HTR-8/SVneo (cell line): Measurements from ENCODE around the gene MIP.
A peak's percentile ranks its signal among the peaks of the same experiment; 100 is the strongest.
"Not testable (repeated sequence)": the region's sequence is repeated elsewhere in the genome, so short reads cannot be mapped to it uniquely, and the experiment has no call there.

Experiments
- DNase-seq: peaks from one replicate; pipeline ENCODE4 v3.0.0; 2011; ENCODE audit warnings: low spot score, mixed read lengths; ENCODE audit not compliant: insufficient read length
- FAIRE-seq: peaks from 2 replicates; lab custom pipeline; 2011; peaks lifted over from hg19 to GRCh38; lab: Jason Lieb, UNC

Gene MIP

DNA sequence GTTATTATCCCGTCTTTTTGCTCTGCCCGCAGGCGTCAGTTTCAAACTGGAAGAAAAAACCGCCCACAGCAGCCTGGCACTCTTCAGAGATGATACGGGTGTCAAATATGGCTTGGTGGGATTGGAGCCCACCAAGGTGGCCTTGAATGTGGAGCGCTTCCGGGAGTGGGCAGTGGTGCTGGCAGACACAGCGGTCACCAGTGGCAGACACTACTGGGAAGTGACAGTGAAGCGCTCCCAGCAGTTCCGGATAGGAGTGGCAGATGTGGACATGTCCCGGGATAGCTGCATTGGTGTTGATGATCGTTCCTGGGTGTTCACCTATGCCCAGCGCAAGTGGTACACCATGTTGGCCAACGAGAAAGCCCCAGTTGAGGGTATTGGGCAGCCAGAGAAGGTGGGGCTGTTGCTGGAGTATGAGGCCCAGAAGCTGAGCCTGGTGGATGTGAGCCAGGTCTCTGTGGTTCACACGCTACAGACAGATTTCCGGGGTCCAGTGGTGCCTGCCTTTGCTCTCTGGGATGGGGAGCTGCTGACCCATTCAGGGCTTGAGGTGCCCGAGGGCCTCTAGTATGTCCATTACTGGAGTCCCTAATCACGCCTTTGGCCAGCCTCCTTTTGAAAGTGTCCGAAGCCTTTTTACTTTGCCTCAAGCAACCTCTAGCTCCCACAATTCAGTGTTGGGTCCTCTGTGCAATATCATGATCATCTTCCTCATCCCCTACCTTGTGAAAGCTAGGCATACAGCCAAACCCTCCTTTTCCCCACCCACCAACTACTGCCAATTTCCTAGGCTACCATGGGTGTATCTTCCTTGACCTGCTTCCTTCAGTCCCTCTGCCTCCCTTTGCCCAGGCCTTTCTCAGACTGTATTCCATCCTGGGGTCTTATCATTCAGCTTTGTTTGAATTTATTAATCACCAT, 14.8 kb upstream of the MIP start:
- FAIRE-seq = no peak
- no peak for DNase-seq

DNA sequence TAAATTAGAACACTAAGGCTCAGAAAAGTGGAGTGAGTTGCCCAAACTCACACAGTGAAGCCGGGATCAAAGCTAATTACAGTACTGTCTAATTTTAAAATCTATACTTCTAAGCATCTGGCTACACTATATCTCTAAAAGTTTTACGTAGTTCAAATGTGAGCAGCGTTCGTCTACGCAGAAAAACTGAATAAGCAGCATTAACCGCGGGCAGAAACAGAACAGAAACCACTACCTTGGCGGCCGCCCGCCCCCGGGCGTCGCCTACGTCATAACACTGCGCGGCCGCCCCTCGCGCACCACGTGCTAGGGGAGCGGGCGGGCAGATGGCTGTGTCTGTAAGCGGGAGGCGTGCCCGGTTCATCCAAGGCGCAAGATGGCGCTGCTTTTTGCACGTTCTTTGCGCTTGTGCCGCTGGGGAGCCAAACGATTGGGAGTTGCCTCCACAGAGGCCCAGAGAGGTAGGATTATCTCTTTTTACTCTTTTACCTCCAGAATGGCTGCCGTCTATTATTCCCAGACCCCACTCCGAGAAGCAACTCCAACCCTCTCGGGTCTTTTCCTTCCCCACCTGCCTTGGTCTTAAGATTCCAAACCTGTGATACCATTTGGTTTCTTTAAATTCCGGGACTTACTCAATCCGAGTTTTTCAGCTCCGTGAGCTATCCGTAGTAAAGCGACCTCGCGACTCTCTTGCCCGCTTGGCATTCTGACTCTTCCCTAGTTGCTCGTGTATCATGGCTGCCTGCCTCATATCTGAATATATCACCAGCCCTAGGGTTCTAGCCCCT, 14.0 kb upstream of the MIP start, which contains the start of gene SPRYD4:
SPRYD4 (plus strand) TSS at position 363 of the 791 bp plus-strand sequence; CDS start at position 377, 14 bp downstream.
- FAIRE-seq (peak; percentile 42), DNase-seq (peak; percentile 95)

DNA sequence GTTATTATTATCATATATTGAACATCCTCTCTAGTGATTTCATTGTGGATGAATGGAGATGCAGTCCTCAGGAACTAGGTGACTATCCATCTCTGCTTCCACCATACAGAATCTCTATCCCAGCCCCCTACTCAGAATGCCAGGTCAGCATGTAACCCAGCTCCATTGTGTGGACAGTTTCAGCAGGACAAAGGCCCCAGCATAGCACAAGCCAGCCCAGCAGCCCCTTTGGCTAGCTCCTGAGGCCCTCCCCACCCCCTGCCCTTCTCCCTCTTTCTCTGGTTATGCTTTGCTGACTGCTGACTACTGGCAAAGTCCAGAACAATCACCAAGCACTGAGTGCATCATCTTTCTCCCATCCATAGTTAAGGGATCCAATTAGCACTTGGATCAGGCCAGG, 8.1 kb upstream of the MIP start:
- FAIRE-seq (no peak), DNase-seq (no peak)

DNA sequence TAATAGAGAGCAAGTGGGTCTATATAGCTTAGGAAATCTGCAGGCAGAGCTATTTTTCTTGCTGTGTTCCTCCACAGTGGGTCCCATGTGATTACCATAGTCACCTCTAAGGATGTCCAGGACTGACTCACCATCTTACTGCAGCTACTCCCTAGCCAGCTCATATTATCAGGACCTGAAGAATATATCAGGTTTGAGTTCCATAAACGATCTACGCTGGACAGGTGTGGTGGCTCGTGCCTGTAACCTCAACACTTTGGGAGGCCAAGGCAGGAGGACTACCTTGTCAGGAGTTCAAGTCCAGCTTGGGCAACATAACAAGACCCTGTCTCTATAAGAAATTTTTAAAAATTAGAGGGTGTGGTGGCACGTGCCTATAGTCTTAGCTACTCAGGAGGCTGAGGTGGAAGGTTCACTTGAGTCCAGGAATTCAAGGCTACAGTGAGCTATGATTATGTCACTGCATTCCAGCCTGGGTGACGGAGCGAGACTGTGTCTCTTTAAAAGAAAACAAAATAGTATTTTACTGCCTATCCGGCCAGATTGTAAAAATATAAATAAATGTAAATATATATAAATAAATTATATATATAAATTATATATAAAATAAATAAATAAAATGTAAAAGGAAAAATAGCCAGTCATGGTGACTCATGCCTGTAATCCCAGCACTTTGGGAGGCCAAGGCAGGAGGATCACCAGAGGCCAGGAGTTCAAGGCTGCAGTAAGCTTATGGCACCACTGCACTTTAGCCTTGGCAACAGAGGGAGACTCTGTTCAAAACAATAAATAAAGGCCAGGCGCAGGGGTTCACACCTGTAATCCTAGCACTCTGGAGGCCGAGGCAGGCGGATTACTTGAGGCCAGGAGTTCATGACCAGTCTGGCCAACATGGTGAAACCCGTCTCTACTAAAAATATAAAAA, 7.0 kb upstream of the MIP start:
- DNase-seq = no peak
- FAIRE-seq = no peak

DNA sequence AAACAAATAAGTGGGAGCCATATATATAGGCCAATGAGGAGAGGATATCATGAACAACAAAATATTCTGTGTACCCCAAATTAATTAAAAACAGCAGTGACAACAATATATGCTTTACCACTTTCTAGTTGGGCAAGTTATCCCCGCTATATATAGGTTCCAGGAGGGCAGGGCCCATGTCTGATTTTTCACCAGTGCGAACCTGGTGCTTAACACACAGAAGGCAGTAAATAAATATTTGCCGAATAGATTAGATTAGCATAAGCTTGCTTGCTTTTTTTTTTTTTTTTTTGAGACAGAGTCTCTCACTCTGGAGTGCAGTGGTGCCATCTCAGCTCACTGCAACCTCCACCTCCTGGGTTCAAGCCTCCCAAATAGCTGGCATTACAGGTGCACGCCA, 3.4 kb upstream of the MIP start:
- no peak for DNase-seq
- no peak for FAIRE-seq

DNA sequence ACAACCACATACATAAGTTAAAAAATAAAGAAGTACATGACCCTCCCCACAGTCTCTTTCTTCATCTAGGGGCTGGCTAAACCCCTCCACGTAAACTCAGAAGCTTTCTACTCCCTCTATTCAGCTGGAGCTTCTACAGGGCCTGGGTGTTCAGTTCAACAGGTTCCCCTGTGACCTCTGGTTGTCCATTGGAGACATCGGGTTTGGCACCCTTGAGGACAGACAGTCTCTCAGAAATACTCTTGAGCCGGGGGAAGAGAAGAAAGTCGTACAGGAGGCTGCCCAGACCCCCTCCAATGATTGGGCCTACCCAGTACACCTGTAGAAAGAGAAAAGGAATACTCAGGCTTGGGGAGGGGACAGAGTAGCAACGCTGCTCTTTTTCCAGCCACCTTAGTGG, 3.3 kb downstream of the MIP start:
- DNase-seq (no peak), FAIRE-seq (no peak)

DNA sequence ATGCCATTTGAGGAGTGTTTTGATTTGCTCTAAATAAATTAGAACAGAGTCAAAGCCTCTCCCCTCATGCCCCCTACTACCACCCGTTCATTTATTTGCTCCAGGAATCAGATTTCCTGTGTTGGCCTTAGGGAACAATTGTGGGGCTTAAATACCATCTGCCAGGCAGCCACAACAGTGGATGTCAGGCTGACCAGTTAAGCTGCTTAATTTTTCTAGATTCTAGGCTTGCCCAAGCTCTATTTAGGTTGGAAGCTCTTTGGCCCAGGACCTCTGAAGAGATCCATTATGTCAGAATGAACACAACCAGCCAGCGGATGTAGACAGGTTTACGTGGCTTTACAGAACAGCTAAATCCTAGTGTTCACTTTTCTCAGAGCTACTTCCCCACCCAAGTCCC, 4.2 kb downstream of the MIP start:
- DNase-seq = no peak
- FAIRE-seq = no peak

DNA sequence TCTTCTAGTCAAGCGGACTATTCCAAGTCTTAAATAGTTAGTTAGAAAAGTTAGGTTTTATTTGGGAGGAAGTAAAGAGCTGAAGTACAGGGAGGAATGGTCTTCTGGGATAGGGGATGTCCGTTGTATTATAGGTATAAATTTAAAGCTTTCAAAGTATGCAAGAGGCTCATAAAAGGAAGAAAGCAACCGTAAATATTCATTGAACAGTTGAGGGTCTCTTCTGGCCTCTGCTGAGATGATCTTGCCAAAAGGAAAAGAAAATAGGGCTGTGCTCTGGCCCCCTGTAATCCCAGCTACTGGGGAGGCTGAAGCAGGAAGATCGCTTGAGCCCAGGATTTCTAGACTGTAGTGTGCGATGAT, 4.9 kb downstream of the MIP start:
- FAIRE-seq (no peak), DNase-seq (no peak)

DNA sequence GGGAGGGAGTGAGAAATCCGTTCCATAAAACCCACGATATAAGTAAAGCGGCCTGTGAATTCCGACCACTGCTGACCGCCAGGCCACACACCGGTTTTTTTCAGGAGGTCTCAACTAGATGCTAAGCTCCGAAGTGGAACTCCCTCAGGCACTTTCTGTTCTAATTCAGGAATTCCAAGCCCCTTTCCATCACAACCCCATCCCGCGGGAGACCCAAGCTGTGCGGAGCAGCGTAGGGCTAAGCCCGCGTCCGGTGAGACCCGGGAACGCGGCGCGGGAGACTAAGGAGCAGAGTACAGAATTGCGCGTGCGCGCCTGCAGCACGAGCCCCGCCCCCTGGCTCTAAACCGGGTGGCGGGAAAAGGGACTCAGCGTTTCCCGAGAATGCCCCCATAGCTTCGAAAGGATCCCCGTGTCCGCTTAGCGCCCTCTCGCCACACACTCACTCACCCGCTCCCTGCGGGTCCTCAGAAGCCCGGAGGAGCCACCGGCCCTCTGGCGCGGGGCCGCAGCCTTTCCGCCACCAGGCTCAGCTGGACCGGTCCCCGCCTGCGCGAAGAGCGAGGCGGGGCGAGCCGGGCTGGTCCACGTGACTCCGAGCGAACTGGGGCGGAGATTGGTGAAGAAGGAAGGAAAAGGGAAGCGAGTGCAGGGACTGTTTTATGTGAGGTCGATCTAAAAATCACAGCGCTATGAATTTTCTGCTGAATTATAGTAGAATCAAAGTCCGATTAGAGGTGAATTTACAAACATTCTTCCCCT, 5.4 kb downstream of the MIP start, which contains the start of gene TIMELESS:
TIMELESS (minus strand) TSS at position 567 of the 762 bp plus-strand sequence. CDS start 15,256 bp downstream, outside the sequence.
- DNase-seq = peak; percentile 94
- peak; percentile 60 for FAIRE-seq

DNA sequence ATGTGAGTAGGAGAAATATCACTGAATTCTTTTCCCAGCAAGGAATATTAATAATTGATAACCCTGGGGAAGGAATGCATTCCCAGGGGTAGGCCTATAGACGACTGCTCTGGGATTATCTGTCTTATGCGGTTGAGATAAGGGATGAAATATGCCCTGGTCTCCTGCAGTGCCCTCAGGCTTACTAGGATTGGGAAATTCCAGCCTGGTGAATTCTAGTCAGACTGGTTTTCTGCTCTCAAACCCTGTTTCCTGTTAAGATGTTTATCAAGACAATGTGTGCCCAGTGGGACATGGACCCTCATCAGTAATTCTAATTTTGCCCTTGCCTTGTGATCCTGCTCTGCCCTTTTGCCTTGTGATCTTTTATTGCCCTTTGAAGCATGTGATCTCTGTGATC, 11.2 kb downstream of the MIP start:
- not testable (repeated sequence) for DNase-seq, FAIRE-seq

DNA sequence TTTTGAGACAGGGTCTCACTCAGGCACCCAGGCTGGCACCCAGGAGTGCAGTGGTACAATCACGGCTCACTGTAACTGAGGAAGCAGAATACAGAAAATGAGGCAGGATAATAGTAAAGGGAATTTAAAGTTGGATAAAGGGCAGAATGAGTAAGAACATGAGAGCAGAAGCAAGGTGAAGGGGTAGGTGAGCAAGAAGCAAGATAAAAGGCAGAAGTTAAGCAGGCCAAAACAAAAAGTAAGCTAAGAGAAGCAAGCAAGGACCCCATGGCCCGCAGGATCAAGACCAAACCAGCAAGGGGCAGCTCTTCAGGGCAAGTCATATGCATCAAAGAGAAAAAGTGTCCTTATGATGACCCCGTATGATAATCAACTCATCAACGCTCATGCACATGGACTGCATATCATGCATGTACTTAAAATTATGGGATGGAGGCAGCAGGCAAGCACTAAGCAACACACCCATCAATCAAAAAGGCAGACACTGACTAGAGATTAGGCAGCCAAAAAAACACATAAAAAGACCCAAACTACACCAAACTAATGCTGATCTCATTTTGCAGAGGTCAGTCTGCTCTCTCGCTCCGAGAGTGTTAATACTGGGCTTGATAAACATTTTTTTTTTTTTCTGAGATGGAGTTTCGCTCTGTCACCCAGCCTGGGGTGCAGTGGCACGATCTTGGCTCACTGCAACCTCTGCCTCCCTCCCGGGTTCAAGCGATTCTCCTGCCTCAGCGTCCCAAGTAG, 16.9 kb downstream of the MIP start:
- DNase-seq (no peak), FAIRE-seq (no peak)

DNA sequence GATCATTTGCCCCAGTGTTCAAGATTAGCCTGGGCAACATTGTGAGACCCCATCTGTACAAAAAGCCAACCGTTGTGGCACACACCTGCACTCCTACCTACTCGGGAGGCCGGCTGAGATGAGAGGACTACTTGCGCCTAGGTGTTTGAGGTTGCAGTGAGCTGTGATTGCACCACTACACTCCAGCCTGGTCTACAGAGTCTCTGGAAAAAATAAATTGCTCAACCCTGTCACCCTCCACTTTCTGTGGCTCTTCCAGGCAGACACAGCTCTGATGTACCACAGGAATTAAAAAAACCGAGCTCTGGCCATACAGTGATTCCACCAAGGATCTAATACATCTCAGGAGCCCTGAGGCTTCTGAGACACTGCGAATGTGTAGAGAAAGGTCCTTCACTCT, 19.6 kb downstream of the MIP start:
- FAIRE-seq (no peak), DNase-seq (no peak)

DNA sequence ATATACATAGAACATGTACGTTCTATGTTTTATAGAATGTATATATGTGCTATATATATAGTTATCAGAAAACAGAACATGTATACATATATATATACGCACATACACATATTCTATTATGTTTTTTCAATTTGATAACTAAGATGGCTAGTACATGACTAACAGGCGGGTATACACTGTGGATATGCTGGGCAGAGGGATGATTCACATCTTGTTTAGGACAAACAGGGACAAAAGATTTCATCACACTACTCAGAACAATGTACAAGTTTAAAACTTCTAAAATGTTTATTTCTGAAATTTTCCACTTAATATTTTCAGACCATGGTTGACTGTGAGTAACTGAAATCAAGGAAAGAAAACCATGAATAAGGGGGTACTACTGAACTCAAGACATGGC, 22.6 kb downstream of the MIP start:
- FAIRE-seq = no peak

DNA sequence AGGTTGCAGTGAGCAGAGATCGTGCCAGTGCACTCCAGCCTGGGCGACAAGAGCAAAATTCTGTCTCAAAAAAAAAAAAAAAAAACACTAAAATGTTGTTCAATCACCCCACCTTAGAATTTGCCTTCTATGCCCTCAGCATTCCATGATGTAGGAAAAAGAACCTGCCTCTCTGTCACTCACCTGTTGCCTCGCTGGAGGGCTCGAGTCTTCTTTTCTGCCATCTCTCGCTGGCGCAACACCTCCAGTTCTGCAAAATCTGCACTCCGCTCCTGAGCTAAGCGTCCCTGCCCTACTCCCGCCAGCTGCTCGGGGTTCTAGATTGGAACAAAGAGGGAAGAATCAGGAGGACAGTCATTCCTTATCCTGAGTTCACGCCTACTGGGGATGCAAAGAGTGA, 23.2 kb downstream of the MIP start:
- DNase-seq (no peak), FAIRE-seq (no peak)

More for the DNA sequence above, 22.6 kb downstream of the MIP start:
- DNase-seq = no peak

DNA sequence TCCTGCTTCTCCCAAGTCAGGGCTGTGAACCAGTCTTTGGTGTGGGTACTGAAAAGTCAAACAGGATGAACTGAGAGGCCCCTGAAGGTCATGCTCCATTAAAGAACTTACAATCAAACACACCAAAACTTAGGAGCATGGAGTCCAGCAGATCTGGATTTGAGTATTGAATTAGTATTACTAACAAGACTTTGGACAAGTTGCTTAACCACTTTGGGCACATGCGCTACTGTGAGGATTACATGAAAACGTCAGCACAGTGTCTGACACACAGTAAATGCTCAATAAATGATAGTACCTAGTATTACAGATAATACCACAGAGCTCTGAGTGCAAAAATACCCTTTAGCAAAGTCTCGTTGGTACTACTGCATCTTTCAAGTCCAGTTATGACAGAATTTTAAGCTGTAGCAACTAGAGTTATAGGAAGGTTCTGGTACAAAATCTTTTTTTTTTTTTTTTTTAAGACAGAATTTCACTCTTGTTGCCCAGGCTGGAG, 28.5 kb downstream of the MIP start:
- FAIRE-seq (no peak), DNase-seq (no peak)

DNA sequence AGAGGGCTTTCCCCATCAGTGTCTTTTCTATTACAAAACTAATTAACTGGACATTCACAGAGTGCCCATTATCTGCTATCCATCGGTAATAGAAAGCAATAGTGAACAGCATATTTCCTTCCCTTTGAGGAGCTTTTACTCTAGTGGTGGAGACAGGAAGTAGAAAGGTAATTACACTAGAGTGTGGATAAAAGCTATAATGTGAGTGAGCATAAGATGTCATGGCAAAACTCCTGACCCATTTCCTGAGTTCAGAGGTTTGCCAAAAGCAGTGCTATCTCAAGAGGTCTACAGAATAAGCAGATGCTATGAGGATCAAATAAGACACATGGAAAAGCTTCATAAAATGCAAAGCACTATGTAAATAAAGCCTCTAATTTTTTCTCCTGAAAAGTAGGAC, 29.3 kb downstream of the MIP start:
- FAIRE-seq = peak; percentile 9

DNA sequence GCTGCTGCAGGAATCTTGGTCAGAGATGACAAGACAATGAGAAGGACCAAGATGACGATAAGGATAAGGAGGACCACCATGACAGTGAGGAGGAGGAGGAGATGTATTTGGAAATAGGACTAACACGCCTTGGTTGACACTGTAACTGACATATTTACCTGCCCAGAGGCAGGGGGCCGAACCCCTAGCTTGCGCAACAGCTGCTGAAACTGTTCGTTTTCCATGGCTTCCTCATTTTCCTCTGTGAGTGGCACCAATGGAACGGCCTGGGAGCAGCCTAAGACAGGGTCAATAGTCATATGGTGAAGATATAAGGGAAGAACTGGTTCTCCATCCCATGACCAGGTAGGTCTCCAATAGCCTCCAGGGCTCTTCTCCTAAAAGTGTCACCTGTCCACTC, 34.0 kb downstream of the MIP start:
- no peak for DNase-seq
- no peak for FAIRE-seq

More for the DNA sequence above, 29.3 kb downstream of the MIP start:
- no peak for DNase-seq

DNA sequence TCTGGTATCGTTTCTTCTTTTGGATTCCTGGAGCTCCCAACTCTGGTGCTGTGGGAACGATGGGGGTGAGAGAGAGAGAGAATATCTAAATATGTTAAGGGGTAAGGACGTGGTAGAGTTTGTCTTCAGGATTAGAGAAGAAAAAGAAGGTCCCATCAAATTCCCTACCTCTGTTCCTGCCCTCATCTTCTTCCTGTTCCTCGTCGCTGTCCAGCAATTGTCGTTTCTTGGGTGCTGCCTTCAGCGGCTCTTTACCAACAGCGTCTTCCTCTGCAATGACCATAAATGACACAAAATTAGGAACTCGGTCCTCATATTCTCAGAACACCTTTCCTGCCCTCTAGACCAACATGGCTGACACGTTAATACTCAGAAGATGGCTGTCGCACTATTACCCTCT, 36.7 kb downstream of the MIP start:
- FAIRE-seq = no peak

More for the DNA sequence above, 36.7 kb downstream of the MIP start:
- DNase-seq = no peak
